Cardiac muscle cell (in vitro differentiated cells and primary cell): ENCODE data around the gene LYVE1. TPM values are rescaled to one million over a fixed set of nuclear protein-coding genes. Genes with fewer than 3 reads are reported as not detected.

ENCODE experiments used
- DNase-seq, 2 donors: peaks; one replicate each; pipeline versions ENCODE4 v3.0.0 to v3.0.0-alpha.2; 2010 to 2017; ENCODE audit warnings: low read depth in 1 of 2, low spot score in 1 of 2
- H3K27ac ChIP-seq: fragments of 200-600 bp; sonication (generic); 2 replicates; pipeline ENCODE4 v1.5.1; 2016
- H3K27me3 ChIP-seq: fragments of 200-600 bp; sonication (generic); 2 replicates; pipeline ENCODE4 v1.6.0; 2016; ENCODE audit warnings: control low read depth
- H3K36me3 ChIP-seq: fragments of 200-600 bp; sonication (generic); 2 replicates; pipeline ENCODE4 v1.5.1; 2016; ENCODE audit warnings: control low read depth
- H3K4me1 ChIP-seq: fragments of 200-600 bp; sonication (generic); 2 replicates; pipeline ENCODE4 v1.8.1; 2017; ENCODE audit warnings: low read depth, mild to moderate bottlenecking, mixed run types
- H3K4me3 ChIP-seq: fragments of 200-600 bp; sonication (generic); 2 replicates; pipeline ENCODE4 v1.5.1; 2016; ENCODE audit warnings: mild to moderate bottlenecking
- H3K9me3 ChIP-seq: fragments of 200-600 bp; sonication (generic); 2 replicates; pipeline ENCODE4 v1.5.1; 2017; ENCODE audit warnings: low read depth, mild to moderate bottlenecking, control low read depth
- CTCF ChIP-seq: IDR thresholded peaks from 2 replicates; pipeline ENCODE4 v1.5.1; 2012; ENCODE audit warnings: low read depth, mild to moderate bottlenecking, low read length
- polyA plus RNA-seq: library from polyadenylated mRNA; unstranded; fragments of >200 nt; fragmentation: Nextera tagmentation; extraction: Ambion mirVana; gene quantifications from 2 replicates; pipeline ENCODE4 v1.2.1, GENCODE V29; 2016
- total RNA-seq: library from RNA; depleted of rRNA; stranded (reverse); fragments of >200 nt; gene quantifications from 2 replicates; pipeline ENCODE4 v1.2.3, GENCODE V29; 2016

LYVE1 gene
- total and polyA plus RNA-seq, 2 experiments from 2014 or later: not detected

DNA sequence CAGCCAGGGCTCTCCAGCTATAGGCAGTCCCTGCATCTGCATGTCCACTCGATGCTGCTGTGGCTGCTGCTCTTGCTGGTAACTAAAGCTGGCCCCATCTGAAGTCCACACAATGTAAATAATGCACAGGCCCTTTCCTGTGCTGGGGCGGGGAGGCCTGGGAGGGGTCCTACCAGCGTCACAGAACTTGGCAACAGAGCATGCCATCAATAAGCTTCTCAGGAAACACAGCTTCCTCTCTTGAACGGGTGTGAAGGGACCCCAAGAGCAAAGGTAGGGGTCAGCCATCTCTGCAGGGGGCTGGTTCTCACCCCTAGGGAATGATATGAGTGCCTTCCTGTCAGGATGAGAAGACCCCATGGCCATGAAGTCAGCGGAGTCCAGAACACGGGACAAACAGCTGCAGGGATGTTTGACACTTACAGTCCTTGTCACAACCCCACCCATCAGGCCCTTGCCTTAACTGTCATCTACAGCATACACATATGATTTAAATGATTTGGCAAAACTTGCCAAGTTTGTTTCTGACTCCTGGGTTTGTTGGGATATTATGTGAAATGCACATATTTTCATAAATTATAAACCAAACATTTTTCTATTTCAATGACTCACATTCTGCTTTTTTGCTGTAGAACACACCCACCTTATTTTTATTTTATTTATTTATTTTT is 39.1 kb upstream of the LYVE1 start:
- Histone ChIP-seq H3K27me3 (no peaks in the 10 kb centered on the region), H3K4me1 (peaks cover 3% of the 10 kb centered on the region), H3K27ac (no peak overlapping the region), H3K36me3 (no peaks in the 10 kb centered on the region), H3K9me3 (no peaks in the 10 kb centered on the region), H3K4me3 (no peak overlapping the region)
- DNase-seq: no peak
- no peak for TF ChIP-seq CTCF

GRCh38 chr11:10606536-10607208 is 38.2 kb upstream of the LYVE1 start:
- DNase-seq: peak in 1 of 2 donors; percentile 64
- Histone ChIP-seq H3K27ac (peak overlapping the region; percentile 49), H3K27me3 (no peaks in the 10 kb centered on the region), H3K36me3 (no peaks in the 10 kb centered on the region), H3K4me3 (no peak overlapping the region), H3K9me3 (no peaks in the 10 kb centered on the region), H3K4me1 (peaks cover 3% of the 10 kb centered on the region)
- no peak for TF ChIP-seq CTCF

DNA sequence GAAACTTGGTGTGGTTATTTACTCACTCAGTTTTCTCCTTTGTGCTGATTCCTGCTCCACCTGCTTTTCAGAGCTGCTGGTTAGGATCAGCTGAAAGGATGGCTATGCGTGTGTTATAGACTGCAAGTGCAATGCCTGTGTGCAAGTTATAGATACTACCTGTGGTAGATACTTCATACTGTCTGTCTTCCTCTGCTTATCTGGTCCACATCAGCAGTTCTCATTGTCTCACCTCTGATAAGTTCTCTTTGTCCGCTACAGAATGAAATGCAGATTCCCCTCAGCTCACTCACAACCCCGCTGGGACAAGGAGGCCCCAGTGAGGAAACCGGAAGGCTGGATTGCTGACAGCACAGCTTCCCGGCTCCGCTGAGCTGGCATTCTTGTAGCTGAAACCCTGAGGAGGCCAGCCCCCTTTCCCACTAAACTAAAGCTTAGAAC is 37.5 kb upstream of the LYVE1 start:
- peaks cover 3% of the 10 kb centered on the region for H3K4me1 ChIP-seq
- H3K27me3 ChIP-seq: no peaks in the 10 kb centered on the region
- no peak overlapping the region for H3K4me3 ChIP-seq
- peak; percentile 55 to 87 for DNase-seq
- no peaks in the 10 kb centered on the region for H3K36me3 ChIP-seq
- H3K9me3 ChIP-seq: no peaks in the 10 kb centered on the region
- H3K27ac ChIP-seq: peak overlapping the region; percentile 49
- no peak for TF ChIP-seq CTCF

DNA sequence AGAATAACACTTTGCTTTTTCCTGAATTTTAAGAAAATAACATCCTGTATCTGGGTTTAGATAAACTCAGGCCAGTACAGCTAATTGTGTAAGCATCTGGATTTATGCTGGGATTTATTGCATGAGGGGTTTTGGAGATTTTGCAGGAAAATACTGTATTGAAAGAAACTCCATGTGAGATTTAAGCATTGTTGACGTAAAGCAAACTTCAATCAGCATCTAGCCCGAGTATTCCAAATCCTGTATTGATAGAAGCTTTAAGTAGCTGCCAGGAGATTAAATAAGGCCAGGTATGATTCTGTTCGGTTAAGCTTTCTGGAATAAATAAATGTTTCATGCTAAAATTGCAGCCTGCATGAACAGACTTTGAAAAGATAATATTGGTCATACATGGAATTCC is 36.3 kb upstream of the LYVE1 start:
- Histone ChIP-seq H3K27me3 (no peaks in the 10 kb centered on the region), H3K4me1 (peaks cover 3% of the 10 kb centered on the region), H3K9me3 (no peaks in the 10 kb centered on the region), H3K4me3 (no peak overlapping the region), H3K36me3 (no peaks in the 10 kb centered on the region), H3K27ac (no peak overlapping the region)
- no peak for DNase-seq
- TF ChIP-seq CTCF: no peak

DNA sequence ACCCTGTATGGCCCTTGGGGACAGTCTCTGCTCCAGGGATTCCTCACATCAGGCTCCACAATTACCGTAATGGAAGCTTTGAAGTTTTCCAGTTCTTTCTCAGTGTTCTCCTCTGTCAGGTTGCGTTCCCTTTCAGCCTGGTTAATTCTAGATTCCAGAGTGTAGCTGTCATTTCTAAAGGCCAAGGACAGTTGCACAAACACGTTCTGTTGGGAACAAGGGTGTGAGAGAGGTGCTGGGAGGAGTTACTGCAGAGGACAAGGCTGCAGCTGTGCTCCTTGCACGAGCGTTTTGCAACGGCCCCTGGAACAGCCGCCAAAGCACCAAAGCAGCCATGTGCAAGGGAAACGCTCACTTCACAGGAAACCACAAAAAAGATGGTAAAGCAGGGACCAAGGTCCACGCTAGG is 35.9 kb upstream of the LYVE1 start:
- no peaks in the 10 kb centered on the region for H3K36me3 ChIP-seq
- no peak overlapping the region for H3K27ac ChIP-seq
- H3K4me1 ChIP-seq: peaks cover 3% of the 10 kb centered on the region
- no peaks in the 10 kb centered on the region for H3K27me3 ChIP-seq
- no peak for TF ChIP-seq CTCF
- no peak overlapping the region for H3K4me3 ChIP-seq
- peak in 1 of 2 donors; percentile 76 for DNase-seq
- no peaks in the 10 kb centered on the region for H3K9me3 ChIP-seq
